Ammon's horn (tissue), 1 donor: ENCODE data around the gene RFX1.
"Not testable (repeated sequence)": the region's sequence is repeated elsewhere in the genome, so short reads cannot be mapped to it uniquely, and the experiment has no call there.

Source experiments
- DNase-seq: peaks from one replicate; pipeline ENCODE4 v3.0.0-alpha.2; 2016; ENCODE audit warnings: low spot score

RFX1 gene

DNA sequence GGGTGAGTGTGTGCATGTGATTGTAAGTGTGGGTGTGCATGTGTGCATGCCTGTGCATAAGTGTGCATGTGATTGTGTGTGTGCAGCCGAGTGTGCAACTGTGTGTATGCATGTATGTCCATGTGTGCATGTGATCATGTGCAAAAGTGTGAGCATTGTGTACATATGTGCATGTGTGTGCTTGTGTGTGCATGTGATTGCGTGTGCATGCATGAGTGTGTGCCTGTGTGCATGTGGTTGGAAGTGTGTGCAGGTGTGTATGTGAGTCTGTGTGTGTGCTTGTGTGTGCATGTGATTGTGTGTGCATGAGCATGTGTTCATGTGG lies 71.4 kb downstream of the RFX1 start:
- DNase-seq = no peak

DNA sequence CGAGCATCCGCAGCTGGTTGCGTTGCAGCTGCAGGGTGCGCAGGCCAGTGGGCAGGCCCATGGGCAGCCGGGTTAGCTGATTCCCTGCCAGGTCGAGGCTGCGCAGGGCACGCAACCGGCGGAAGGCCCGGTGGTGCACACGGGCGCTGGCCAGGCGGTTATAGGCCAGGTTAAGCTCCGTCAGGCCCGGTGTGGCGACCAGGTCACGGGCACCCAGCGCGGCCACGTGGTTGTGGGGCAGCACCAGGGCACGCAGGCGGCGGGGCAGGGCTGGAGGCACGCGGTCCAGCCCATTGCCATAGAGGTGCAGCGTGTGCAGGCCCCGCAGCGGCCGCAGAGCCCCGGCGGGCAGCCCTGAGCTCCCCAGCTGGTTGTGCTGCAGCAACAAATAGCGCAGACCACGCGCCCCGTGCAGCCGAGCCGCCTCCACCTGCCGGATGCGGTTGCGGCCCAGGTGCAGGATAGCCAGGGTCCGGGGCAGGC lies 73.2 kb downstream of the RFX1 start:
- no peak for DNase-seq

DNA sequence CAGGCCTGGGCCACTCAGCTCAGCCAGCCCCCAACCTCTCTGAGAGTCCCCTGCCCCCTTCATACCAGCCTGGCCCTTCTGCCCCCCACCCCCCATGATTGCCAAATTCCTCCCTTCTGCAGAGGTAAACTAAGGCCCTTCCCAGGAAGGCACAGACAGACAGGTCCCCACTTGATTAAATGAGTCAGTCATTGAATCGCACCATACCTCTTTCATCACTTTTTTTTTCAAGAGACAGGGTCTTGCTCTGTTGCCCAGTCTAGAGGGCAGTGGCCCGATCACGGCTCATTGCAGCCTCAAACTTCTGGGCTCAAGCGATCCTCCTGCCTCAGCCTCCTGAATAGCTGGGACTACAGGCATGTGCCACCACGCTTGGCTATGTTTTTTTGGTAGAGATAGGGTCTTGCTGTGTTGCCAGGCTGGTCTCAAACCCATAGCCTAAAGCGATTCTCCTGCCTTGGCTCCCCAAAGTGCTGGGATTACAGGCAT lies 73.9 kb downstream of the RFX1 start:
- no peak for DNase-seq

DNA sequence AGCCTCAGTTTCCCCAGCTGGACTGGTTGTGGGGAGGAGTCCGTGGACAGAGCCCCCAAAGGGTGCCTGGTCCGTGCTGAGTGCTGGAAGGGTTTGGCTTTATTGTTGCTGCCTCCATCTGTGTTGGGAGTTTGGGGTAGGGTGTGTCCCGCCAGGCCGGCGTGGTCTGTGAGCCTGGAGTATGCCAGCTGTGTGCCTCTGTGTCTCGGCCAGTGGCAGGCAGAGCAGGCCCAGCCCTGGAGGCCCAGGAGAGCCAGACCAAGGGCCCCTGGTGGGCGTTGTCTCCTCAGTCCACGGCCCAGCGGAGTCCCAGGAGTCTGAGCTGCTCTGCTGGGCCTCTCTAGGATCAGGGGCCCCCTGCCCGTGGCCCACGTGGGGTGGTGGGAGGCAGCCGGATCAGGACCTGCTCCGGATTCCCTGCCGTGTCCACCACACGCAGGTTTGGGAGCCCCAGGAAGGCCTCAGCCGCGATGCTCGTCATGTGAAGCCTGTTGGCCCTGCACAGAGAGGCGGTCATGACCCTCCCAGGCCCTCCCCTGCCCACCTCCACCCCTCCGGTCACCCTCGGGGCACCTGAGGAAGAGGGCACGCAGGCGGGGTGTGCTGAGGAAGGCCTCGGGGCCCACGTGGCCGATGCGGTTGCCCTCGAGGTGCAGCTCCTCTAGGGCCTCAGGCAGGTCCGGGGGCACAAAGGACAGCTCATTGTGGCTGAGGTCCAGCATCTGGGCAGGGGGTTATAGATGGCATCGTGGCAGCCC lies 74.5 kb downstream of the RFX1 start:
- no peak for DNase-seq

DNA sequence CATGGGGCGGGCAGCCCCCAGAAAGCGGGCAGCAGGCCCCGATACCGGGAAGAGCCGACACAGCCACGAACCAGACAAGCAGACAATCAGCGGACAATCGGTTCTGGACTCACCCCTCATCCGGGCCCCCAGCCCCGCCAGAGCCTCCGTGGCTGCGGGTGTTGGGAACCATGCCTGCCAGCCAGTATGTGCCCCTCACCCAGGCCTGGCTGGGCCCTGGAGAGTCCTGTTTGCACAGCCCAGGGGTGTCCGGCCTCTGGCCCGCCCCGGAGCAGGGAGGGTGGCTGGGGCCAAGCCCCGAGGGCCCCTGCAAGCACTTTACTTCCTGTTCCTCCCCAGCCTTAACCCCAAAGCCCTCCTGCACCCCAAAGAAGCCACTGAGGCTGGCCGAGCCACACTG lies 75.7 kb downstream of the RFX1 start:
- DNase-seq = no peak

DNA sequence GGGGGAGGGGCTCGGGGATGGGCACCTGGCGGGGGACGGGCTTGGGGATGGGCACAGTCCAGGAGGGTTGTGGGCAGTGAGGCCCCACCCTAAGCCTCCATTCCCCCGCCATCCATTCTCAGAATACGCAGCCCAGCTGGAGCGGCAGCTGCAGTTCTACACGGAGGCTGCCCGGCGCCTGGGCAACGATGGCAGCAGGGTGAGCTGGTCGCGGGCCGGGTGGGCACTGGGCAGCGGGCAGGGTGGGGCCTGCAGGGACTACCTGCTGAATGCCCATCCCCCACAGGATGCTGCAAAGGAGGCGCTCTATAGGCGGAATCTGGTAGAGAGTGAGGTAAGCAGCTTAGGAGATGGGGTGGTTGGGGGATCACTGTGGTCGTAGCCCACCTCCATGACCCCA lies 76.2 kb downstream of the RFX1 start:
- DNase-seq = no peak

DNA sequence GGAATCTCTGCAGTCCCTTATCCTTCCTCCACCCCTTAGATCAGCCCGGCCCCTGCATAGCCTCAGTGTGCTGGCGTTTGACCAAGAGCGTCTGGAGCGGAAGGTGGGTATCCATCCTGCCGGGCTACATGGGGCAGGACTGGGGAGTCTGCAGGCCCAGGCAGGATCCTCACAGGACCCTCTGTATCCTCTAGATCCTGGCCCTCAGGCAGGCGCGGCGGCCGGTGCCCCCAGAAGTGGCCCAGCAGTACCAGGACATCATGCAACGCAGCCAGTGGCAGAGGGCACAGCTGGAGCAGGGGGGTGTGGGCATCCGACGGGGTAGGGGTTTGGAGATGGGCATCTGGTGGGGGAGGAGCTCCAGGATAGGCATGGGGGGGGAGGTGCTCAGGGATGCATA lies 76.8 kb downstream of the RFX1 start:
- no peak for DNase-seq

DNA sequence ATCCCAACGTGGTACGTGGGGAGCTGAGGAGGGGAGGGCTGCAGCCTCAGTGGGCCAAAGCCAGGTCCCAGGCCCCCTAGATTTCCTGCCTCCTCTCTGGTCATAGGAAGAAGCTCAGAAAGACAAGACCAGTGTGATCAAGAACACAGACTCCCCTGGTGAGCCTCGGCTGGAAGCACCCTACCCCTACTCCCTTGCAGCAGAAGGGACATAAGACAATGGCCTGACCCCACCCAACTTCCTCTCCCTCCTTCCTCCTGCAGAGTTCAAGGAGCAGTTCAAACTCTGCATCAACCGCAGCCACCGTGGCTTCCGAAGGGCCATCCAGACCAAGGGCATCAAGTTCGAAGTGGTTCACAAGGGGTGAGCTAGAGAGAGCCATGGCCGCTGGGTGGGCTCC lies 79.4 kb downstream of the RFX1 start:
- no peak for DNase-seq

DNA sequence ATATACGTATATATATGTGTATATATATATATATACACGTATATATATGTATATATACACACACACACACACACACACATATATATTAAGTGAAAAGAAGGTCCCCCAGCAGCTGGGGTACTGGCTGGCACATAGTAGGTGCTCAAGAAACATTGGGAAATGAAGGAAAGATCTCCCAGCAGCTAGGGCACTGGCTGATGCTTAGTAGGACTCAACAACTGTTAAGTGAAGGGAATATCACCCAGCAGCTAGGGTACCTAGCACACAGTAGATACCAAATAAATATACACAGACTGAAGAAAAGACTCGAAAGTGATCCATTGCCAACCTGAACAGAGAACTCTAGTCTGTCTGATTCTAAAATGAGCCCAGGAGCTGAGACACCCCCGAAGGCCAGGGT lies 80.1 kb downstream of the RFX1 start:
- no peak for DNase-seq

DNA sequence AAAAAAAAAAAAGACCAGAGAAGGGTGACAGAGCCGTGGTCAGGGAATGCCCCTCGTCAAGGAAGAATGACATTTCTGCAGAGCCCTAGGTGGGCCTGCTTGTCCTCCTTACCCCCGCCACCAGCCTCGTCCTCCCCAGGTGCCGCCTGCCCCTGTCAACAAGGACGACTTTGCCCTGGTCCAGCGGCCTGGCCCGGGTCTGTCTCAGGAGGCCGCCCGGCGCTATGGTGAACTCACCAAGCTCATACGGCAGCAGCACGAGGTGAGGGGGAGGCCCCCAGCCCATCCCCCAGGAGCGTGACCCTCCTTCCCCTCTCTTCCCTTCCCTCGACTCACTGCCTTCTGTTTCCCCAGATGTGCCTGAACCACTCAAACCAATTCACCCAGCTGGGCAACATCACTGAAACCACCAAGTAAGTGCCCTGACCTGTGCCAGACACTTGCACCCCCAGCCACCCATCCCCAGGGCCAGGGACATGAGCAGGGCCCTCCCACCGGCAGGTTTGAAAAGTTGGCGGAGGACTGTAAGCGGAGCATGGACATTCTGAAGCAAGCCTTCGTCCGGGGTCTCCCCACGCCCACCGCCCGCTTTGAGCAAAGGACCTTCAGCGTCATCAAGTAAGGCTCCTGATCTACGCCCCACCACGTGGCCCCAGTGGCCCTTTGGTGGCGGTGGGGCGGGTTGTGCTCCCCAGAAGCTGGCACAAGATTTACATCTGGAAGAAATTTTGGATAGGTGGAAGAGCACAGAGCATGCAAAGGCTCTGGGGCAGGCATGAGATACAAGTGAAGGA lies 82.7 kb downstream of the RFX1 start:
- DNase-seq = no peak

DNA sequence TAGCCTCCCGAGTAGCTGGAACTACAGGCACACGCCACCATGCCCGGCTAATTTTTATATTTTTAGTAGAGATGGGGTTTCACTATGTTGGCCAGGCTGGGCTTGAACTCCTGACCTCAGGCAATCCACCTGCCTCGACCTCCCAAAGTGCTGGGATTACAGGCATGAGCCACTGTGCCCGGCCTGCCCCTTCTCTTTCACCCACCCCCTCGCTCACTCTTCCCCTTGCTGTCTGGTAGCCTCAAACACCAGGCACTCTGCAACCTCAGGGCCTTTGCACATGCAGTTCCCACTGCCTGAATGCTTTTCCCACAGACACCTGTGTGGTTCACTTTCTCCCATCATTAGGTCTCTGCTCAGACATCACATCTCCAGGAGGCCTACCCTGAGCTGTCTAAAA lies 84.0 kb downstream of the RFX1 start:
- DNase-seq = not testable (repeated sequence)

DNA sequence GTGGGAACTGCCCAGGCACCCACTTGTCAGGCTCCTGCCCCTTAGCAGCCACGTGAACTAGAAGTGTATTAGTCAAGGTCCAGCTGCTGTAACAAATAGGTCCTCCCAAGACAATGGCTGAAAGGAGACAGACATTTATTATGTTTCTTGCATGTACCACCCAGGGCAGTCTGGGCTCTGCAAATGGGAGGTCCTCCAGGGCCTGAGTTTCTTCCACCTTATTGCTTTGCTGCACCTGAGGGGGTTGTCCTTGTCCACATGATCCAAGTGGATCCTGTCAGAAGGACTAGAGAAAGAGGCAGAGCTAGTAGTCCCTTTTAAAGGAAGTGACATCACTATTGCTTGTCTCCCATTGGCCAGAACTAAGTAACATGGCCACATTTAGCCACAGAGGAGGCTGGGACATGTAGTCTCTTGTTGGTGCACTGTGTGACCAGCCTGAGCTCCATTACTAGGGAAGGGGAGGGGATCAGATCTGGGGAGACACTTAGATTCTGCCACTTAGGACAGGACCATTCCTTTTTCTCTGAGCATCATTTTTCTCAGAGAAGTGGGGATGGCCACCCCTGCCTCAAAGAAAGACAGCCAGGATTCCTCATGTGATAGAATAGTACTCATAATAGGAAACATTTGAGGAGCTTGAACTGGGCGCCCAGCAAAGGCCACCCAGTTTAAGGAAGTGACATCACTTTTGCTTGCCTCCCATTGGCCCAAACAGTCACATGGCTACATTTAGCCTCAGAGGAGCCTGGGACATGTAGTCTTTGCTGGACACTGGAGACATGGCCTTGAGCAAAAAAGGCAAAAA lies 85.0 kb downstream of the RFX1 start:
- peak; percentile 53 for DNase-seq

DNA sequence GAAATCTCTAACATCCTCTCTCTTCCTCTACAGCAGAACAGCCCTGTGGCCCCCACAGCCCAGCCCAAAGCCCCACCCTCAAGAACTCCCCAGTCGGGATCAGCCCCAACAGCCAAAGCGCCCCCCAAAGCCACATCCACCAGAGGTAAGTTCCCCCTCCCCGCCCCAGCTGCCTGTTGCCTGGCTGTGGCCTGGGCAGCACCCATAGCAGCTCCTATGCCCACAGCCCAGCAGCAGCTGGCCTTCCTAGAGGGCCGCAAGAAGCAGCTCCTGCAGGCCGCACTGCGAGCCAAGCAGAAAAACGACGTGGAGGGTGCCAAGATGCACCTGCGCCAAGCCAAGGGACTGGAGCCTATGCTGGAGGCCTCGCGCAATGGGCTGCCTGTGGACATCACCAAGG lies 85.6 kb downstream of the RFX1 start:
- DNase-seq = no peak

DNA sequence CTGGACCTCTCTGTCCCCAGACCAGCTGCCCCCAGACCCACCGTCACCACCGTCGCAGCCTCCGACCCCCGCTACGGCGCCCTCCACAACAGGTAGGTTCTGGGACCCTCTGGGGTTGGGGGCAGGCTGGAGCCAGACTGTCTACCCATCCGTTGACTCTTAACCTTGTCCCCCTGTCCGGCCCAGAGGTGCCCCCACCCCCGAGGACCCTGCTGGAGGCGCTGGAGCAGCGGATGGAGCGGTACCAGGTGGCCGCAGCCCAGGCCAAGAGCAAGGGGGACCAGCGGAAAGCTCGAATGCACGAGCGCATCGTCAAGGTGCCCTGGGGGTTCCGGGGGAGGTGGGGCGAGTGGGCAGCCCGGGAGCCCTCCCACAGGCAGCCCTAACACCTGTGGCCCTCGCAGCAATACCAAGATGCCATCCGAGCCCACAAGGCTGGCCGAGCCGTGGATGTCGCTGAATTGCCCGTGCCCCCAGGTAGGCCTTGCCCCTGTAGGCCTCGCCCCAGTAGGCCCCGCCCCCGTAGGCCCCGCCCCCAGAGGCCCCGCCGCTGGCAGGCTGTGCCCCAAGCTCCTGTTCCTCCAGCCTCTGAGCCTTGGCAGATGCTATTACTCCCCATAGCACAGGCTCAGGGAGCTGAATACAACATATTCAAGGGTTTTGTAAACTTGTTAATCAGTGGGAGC lies 87.3 kb downstream of the RFX1 start:
- no peak for DNase-seq

DNA sequence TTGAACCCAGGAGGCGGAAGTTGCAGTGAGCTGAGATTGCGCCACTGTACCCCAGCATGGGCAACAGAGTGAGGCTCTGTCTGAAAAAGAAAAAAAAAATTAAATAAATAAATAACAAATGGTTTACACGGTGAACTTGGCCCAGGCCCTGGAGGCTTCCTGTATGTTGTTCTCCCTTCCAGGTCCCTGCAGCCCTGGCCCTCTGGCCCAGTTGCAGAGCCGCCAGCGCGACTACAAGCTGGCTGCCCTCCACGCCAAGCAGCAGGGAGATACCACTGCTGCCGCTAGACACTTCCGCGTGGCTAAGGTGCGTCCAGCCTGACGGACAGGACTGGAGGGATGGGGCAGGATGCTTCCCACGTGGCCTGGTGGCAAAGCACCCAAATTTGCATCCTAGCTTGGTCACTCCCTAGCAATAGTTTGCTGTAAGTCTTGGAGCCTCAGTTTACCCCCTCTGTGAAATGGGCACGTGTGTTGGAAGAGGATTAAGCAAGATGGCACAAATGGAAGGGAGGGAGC lies 88.2 kb downstream of the RFX1 start:
- no peak for DNase-seq

DNA sequence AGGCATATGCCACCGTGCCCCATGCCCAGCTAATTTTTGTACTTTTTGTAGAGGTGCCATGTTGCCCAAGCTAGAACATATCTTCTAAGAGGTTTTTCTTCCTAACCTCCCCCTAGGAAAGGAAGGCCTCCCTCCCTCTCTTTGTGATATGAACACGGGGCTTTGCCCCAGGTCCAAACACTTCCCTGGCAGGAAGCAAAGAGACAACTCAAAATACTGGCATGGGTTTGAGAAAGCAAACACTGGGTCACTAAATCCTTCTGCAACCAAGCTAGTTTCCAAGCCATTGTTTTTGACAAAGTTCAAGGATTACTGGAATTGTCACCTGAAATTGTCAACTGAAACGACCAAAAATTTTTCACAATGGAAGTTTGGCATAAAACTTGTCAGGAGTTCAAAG lies 91.3 kb downstream of the RFX1 start:
- no peak for DNase-seq

DNA sequence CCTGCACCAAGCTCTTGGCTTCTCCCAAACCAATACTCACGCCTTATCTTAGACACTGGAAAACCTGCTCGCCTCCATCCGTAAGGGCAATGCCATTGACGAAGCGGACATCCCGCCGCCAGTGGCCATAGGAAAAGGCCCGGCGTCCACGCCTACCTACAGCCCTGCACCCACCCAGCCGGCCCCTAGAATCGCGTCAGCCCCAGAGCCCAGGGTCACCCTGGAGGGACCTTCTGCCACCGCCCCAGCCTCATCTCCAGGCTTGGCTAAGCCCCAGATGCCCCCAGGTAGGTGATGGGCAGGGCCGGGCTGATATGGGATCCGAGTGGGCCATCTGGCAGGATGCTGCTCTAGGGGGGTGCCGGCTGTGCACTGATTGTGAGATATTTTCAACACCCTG lies 92.8 kb downstream of the RFX1 start:
- no peak for DNase-seq
